Common myeloid progenitor, CD34-positive (primary cell): ENCODE data around the gene NRG3.

Experiments
- CTCF ChIA-PET: fragments of 350-600 bp; sonication (Branson Sonifier 250); formaldehyde crosslinking; loops from one replicate; lab custom pipeline; 2021; ENCODE audit warnings: antibody characterized with exemption; lab: Charles Lee
- POLR2A ChIA-PET: fragments of 350-600 bp; sonication (Branson Sonifier 250); formaldehyde crosslinking; loops from one replicate; lab custom pipeline; 2021; ENCODE audit warnings: antibody characterized with exemption; lab: Charles Lee
- DNase-seq, 3 donors: peaks; one replicate each; pipeline versions ENCODE4 v3.0.0 to v3.0.0-alpha.2; 2013
- H3K27ac ChIP-seq, 2 experiments: 1 replicate in 1 of 2; 2 replicates in 1 of 2; pipeline ENCODE4 v1.7.0; 2013; ENCODE audit warnings: inconsistent platforms in 2 of 2, low read length in 2 of 2, mild to moderate bottlenecking in 2 of 2, low read depth in 1 of 2, moderate library complexity in 1 of 2; ENCODE audit not compliant: severe bottlenecking in 2 of 2, insufficient read depth in 1 of 2, poor library complexity in 1 of 2
- H3K27me3 ChIP-seq, 5 experiments: replicated peaks in 2 of 5; 1 replicate in 3 of 5; 2 replicates in 2 of 5; pipeline versions ENCODE4 v1.6.1 to v1.7.0; 2013; ENCODE audit warnings: low read length in 4 of 5, mild to moderate bottlenecking in 2 of 5, moderate library complexity in 2 of 5, inconsistent platforms in 1 of 5; ENCODE audit not compliant: insufficient read depth in 5 of 5, control insufficient read depth in 4 of 5
- H3K36me3 ChIP-seq, 4 experiments: 1 replicate in 2 of 4; 2 replicates in 2 of 4; pipeline versions ENCODE4 v1.6.1 to v1.7.0; 2013; ENCODE audit warnings: low read length in 3 of 4, control low read depth in 1 of 4, mild to moderate bottlenecking in 1 of 4; ENCODE audit not compliant: control insufficient read depth in 4 of 4, insufficient read depth in 4 of 4
- H3K4me1 ChIP-seq, 4 experiments: 1 replicate in 3 of 4; 2 replicates in 1 of 4; pipeline versions ENCODE4 v1.6.1 to v1.7.1; 2013; ENCODE audit warnings: low read length in 3 of 4, mild to moderate bottlenecking in 3 of 4, control low read depth in 1 of 4, inconsistent platforms in 1 of 4, moderate library complexity in 1 of 4; ENCODE audit not compliant: control insufficient read depth in 4 of 4, insufficient read depth in 4 of 4; ENCODE audit errors: control extremely low read depth in 1 of 4
- H3K4me3 ChIP-seq, 7 experiments: 1 replicate in 4 of 7; 2 replicates in 3 of 7; pipeline versions ENCODE4 v1.5.1 to v1.7.0; 2013; ENCODE audit warnings: mild to moderate bottlenecking in 7 of 7, low read length in 6 of 7, moderate library complexity in 6 of 7, inconsistent platforms in 2 of 7, low read depth in 2 of 7, control low read depth in 1 of 7; ENCODE audit not compliant: insufficient read depth in 4 of 7, control insufficient read depth in 1 of 7; ENCODE audit errors: extremely low read depth in 1 of 7
- H3K9me3 ChIP-seq, 5 experiments: 1 replicate in 4 of 5; 2 replicates in 1 of 5; pipeline versions ENCODE4 v1.6.1 to v1.7.1; 2013; ENCODE audit warnings: low read length in 4 of 5, mild to moderate bottlenecking in 2 of 5, inconsistent platforms in 1 of 5, low read depth in 1 of 5, moderate library complexity in 1 of 5; ENCODE audit not compliant: control insufficient read depth in 4 of 5, insufficient read depth in 2 of 5; ENCODE audit errors: control extremely low read depth in 1 of 5
- WGBS: methylation state at CpG from one replicate; pipeline ENCODE4 v1.1.5; 2013; ENCODE audit not compliant: insufficient coverage; 5-methylcytosine and 5-hydroxymethylcytosine counted together

The NRG3 gene

GRCh38 chr10:81882011-81882410 is 7.0 kb downstream of the NRG3 start:
- no peak for DNase-seq
- no peak overlapping the region for H3K27ac ChIP-seq
- CTCF ChIA-PET = no interaction called here
- H3K9me3 ChIP-seq = peaks cover 0 to 2% (median 0%) of the 10 kb centered on the region in 5 experiments
- peaks cover 3 to 34% (median 24%) of the 10 kb centered on the region in 5 experiments for H3K27me3 ChIP-seq
- no peak overlapping the region for H3K4me3 ChIP-seq
- no CpG with 5 or more reads among the region's 1 CpG for WGBS
- H3K4me1 ChIP-seq = no peaks in the 10 kb centered on the region
- POLR2A ChIA-PET = no interaction called here
- no peaks in the 10 kb centered on the region for H3K36me3 ChIP-seq

GRCh38 chr10:81884856-81885255 is 9.9 kb downstream of the NRG3 start:
- CTCF ChIA-PET = no interaction called here
- POLR2A ChIA-PET = no interaction called here
- Histone ChIP-seq H3K9me3 (no peaks in the 10 kb centered on the region), H3K27me3 (peaks cover 0 to 9% (median 5%) of the 10 kb centered on the region in 5 experiments), H3K27ac (no peak overlapping the region), H3K36me3 (no peaks in the 10 kb centered on the region), H3K4me1 (no peaks in the 10 kb centered on the region), H3K4me3 (no peak overlapping the region)
- no CpG with 5 or more reads among the region's 1 CpG for WGBS
- DNase-seq = no peak

GRCh38 chr10:81885491-81885890 is 10.5 kb downstream of the NRG3 start:
- H3K27me3 ChIP-seq = peaks cover 0 to 3% (median 3%) of the 10 kb centered on the region in 5 experiments
- ChIA-PET CTCF (no interaction called here), POLR2A (no interaction called here)
- no peaks in the 10 kb centered on the region for H3K4me1 ChIP-seq
- H3K4me3 ChIP-seq = no peak overlapping the region
- H3K36me3 ChIP-seq = no peaks in the 10 kb centered on the region
- no peaks in the 10 kb centered on the region for H3K9me3 ChIP-seq
- no CpG with 5 or more reads among the region's 2 CpGs for WGBS
- DNase-seq = no peak
- H3K27ac ChIP-seq = no peak overlapping the region

DNA sequence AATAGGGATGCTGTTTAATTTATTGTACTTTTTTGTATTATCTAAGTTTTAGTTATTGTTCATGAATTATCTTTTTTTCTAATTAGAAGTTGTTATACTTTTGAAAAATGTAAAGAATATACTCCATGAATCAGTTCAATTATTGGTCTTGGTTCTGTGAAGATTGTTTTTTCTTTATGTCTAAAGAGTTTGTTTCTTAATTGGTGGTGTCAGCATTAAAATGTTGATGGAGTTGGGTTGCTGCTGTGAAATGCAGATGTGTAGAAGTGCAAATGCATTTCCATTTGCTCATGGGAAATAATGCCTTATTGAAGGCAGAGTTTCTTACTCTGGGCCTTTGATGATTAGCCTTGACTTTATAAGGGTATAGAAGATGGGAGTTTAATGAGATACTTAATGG is 11.9 kb downstream of the NRG3 start:
- H3K4me1 ChIP-seq = no peaks in the 10 kb centered on the region
- ChIA-PET POLR2A (no interaction called here), CTCF (no interaction called here)

GRCh38 chr10:81889181-81889769 is 14.3 kb downstream of the NRG3 start:
- DNase-seq = no peak
- CTCF ChIA-PET = no interaction called here

More for the DNA sequence above, 11.9 kb downstream of the NRG3 start:
- Histone ChIP-seq H3K9me3 (no peaks in the 10 kb centered on the region), H3K36me3 (no peaks in the 10 kb centered on the region), H3K4me3 (no peak overlapping the region), H3K27me3 (peaks cover 0 to 2% (median 1%) of the 10 kb centered on the region in 5 experiments), H3K27ac (no peak overlapping the region)
- DNase-seq = no peak

GRCh38 chr10:81894616-81895015 is 19.6 kb downstream of the NRG3 start:
- ChIA-PET POLR2A (no interaction called here), CTCF (no interaction called here)
- WGBS = 91% methylated on average over 5 of the region's 8 CpGs
- no peaks in the 10 kb centered on the region for H3K36me3 ChIP-seq
- no peak for DNase-seq
- no peaks in the 10 kb centered on the region for H3K27me3 ChIP-seq
- H3K4me3 ChIP-seq = no peak overlapping the region
- no peaks in the 10 kb centered on the region for H3K4me1 ChIP-seq
- H3K27ac ChIP-seq = no peak overlapping the region
- no peaks in the 10 kb centered on the region for H3K9me3 ChIP-seq

More at GRCh38 chr10:81889181-81889769, 14.3 kb downstream of the NRG3 start:
- H3K36me3 ChIP-seq = no peaks in the 10 kb centered on the region
- POLR2A ChIA-PET = no interaction called here
- no peaks in the 10 kb centered on the region for H3K9me3 ChIP-seq
- H3K4me1 ChIP-seq = no peaks in the 10 kb centered on the region
- 94% methylated on average over 5 of the region's 7 CpGs for WGBS
- H3K27ac ChIP-seq = no peak overlapping the region
- H3K27me3 ChIP-seq = peaks cover 0 to 2% (median 0%) of the 10 kb centered on the region in 5 experiments
- no peak overlapping the region for H3K4me3 ChIP-seq

DNA sequence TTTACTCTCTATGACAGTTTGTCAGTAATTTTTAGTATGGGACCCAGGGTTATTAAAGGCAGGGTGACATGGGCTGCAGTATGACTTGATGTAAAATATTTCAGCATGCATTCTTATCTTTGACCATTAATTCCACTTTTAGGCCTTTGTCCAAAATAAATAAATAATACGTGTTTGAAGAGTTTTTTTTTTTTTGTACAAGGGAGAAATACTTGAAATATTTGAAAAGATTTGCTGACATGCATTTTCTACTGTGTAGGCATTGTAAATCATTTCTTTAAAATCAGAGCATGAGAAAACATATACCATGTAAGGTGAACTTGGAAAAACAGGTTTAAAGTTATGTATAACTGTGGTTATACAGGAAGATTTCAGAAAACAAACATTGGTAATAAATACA is 23.5 kb downstream of the NRG3 start:
- no peak for DNase-seq
- ChIA-PET CTCF (no interaction called here), POLR2A (no interaction called here)
- H3K9me3 ChIP-seq = no peaks in the 10 kb centered on the region
- no peaks in the 10 kb centered on the region for H3K27me3 ChIP-seq
- H3K36me3 ChIP-seq = no peaks in the 10 kb centered on the region
- H3K4me1 ChIP-seq = no peaks in the 10 kb centered on the region
- no peak overlapping the region for H3K27ac ChIP-seq
- no peak overlapping the region for H3K4me3 ChIP-seq
- WGBS = no CpG with 5 or more reads among the region's 1 CpG
